Measurements from ENCODE around the gene PXYLP1. TPM values are rescaled to one million over a fixed set of nuclear protein-coding genes. Genes with fewer than 3 reads are reported as not detected.
"Not testable (repeated sequence)": the region's sequence is repeated elsewhere in the genome, so short reads cannot be mapped to it uniquely, and the experiment has no call there.

Gene PXYLP1
- total and polyA plus RNA-seq, 2 experiments from 2014 or later: 15.8 to 18.7 TPM

GRCh38 chr3:141203866-141204265 lies 27.8 kb upstream of the PXYLP1 start:
- WGBS, 2 experiments (ENCODE audit: low coverage in 1 of 2, low lambda C conversion rate in 2 of 2, missing lambda C conversion rate in 2 of 2): 43 to 53% methylated on average over 4 of the region's 4 CpGs
- H3K27ac ChIP-seq: no peak overlapping the region
- TF ChIP-seq EZH2phosphoT487 (IDR thresholded peaks at IDR 0.05; ENCODE audit: insufficient read depth, low read depth): no peak
- TF ChIP-seq EZH2 (IDR thresholded peaks at IDR 0.05; ENCODE audit: insufficient read depth, poor library complexity, severe bottlenecking): no peak

GRCh38 chr3:141204343-141204742 lies 27.3 kb upstream of the PXYLP1 start:
- H2AFZ ChIP-seq: no peak overlapping the region
- H3K4me1 ChIP-seq (ENCODE audit: insufficient read depth): no peaks in the 10 kb centered on the region
- WGBS, 2 experiments (ENCODE audit: low coverage in 1 of 2, low lambda C conversion rate in 2 of 2, missing lambda C conversion rate in 2 of 2): 75% methylated on average over 4 of the region's 4 CpGs
- in situ Hi-C loops (cut with MboI): no loop called here
- H3F3A ChIP-seq (ENCODE audit: insufficient read depth): no peaks in the 10 kb centered on the region
- H3K9ac ChIP-seq: no peak overlapping the region
- no peak for DNase-seq
- H3K36me3 ChIP-seq (ENCODE audit: low read depth): no peaks in the 10 kb centered on the region
- H3K4me3 ChIP-seq: no peak overlapping the region
- no peak overlapping the region for H3K4me2 ChIP-seq (ENCODE audit: unreplicated experiment)
- peaks cover 20% of the 10 kb centered on the region for H3K27me3 ChIP-seq (replicated peaks; ENCODE audit: insufficient read depth)
- no peak overlapping the region for H3K27ac ChIP-seq
- no peak for TF ChIP-seq EZH2phosphoT487 (IDR thresholded peaks at IDR 0.05; ENCODE audit: insufficient read depth, low read depth)
- no peak for TF ChIP-seq EZH2 (IDR thresholded peaks at IDR 0.05; ENCODE audit: insufficient read depth, poor library complexity, severe bottlenecking)
- H3K79me2 ChIP-seq (ENCODE audit: insufficient read depth): no peaks in the 10 kb centered on the region
- H3K9me3 ChIP-seq (ENCODE audit: low read depth): no peaks in the 10 kb centered on the region
- no peaks in the 10 kb centered on the region for H4K20me1 ChIP-seq (ENCODE audit: insufficient read depth)
- no peaks in the 10 kb centered on the region for H3K9me2 ChIP-seq (ENCODE audit: insufficient read depth)

More at GRCh38 chr3:141203866-141204265, 27.8 kb upstream of the PXYLP1 start:
- H3K4me1 ChIP-seq (ENCODE audit: insufficient read depth): no peaks in the 10 kb centered on the region
- no peak overlapping the region for H3K4me3 ChIP-seq
- H3K27me3 ChIP-seq (replicated peaks; ENCODE audit: insufficient read depth): peaks cover 25% of the 10 kb centered on the region
- no peaks in the 10 kb centered on the region for H3K79me2 ChIP-seq (ENCODE audit: insufficient read depth)
- no peaks in the 10 kb centered on the region for H3K9me2 ChIP-seq (ENCODE audit: insufficient read depth)
- no peak overlapping the region for H3K9ac ChIP-seq
- no peaks in the 10 kb centered on the region for H3K36me3 ChIP-seq (ENCODE audit: low read depth)
- no peaks in the 10 kb centered on the region for H3K9me3 ChIP-seq (ENCODE audit: low read depth)
- in situ Hi-C loops (cut with MboI): no loop called here
- no peak for DNase-seq
- no peak overlapping the region for H2AFZ ChIP-seq
- no peaks in the 10 kb centered on the region for H4K20me1 ChIP-seq (ENCODE audit: insufficient read depth)
- H3F3A ChIP-seq (ENCODE audit: insufficient read depth): no peaks in the 10 kb centered on the region
- no peak overlapping the region for H3K4me2 ChIP-seq (ENCODE audit: unreplicated experiment)

GRCh38 chr3:141211306-141211705 lies 20.3 kb upstream of the PXYLP1 start:
- H3K27me3 ChIP-seq (replicated peaks; ENCODE audit: insufficient read depth); H3K9ac ChIP-seq; H3K4me1 ChIP-seq (ENCODE audit: insufficient read depth); in situ Hi-C loops (cut with MboI); H3K9me2 ChIP-seq (ENCODE audit: insufficient read depth); H3K4me2 ChIP-seq (ENCODE audit: unreplicated experiment); H3K36me3 ChIP-seq (ENCODE audit: low read depth); H3K27ac ChIP-seq; H3K79me2 ChIP-seq (ENCODE audit: insufficient read depth); H3K9me3 ChIP-seq (ENCODE audit: low read depth); H2AFZ ChIP-seq; H3K4me3 ChIP-seq; H3F3A ChIP-seq (ENCODE audit: insufficient read depth); DNase-seq; H4K20me1 ChIP-seq (ENCODE audit: insufficient read depth): not testable (repeated sequence)
- WGBS, 2 experiments (ENCODE audit: low coverage in 1 of 2, low lambda C conversion rate in 2 of 2, missing lambda C conversion rate in 2 of 2): 10 to 16% methylated on average over 1 of the region's 1 CpG

GRCh38 chr3:141212101-141212500 lies 19.5 kb upstream of the PXYLP1 start:
- Histone ChIP-seq H4K20me1 (ENCODE audit: insufficient read depth) (no peaks in the 10 kb centered on the region), H3K9me2 (ENCODE audit: insufficient read depth) (no peaks in the 10 kb centered on the region), H3K4me2 (ENCODE audit: unreplicated experiment) (no peak overlapping the region), H3K4me1 (ENCODE audit: insufficient read depth) (no peaks in the 10 kb centered on the region), H3K9ac (no peak overlapping the region), H3F3A (ENCODE audit: insufficient read depth) (no peaks in the 10 kb centered on the region), H3K79me2 (ENCODE audit: insufficient read depth) (no peaks in the 10 kb centered on the region), H3K4me3 (no peak overlapping the region), H2AFZ (no peak overlapping the region), H3K9me3 (ENCODE audit: low read depth) (no peaks in the 10 kb centered on the region), H3K27me3 (replicated peaks; ENCODE audit: insufficient read depth) (no peaks in the 10 kb centered on the region), H3K27ac (no peak overlapping the region), H3K36me3 (ENCODE audit: low read depth) (no peaks in the 10 kb centered on the region)
- 59 to 60% methylated on average over 2 of the region's 2 CpGs for WGBS, 2 experiments (ENCODE audit: low coverage in 1 of 2, low lambda C conversion rate in 2 of 2, missing lambda C conversion rate in 2 of 2)
- in situ Hi-C loops (cut with MboI): no loop called here
- TF ChIP-seq EZH2phosphoT487 (IDR thresholded peaks at IDR 0.05; ENCODE audit: insufficient read depth, low read depth) (no peak), EZH2 (IDR thresholded peaks at IDR 0.05; ENCODE audit: insufficient read depth, poor library complexity, severe bottlenecking) (no peak)
- no peak for DNase-seq

GRCh38 chr3:141212555-141212954 lies 19.1 kb upstream of the PXYLP1 start:
- Histone ChIP-seq H3K79me2 (ENCODE audit: insufficient read depth) (no peaks in the 10 kb centered on the region), H3K4me3 (no peak overlapping the region), H3K4me1 (ENCODE audit: insufficient read depth) (no peaks in the 10 kb centered on the region), H3K9me3 (ENCODE audit: low read depth) (no peaks in the 10 kb centered on the region), H3K27me3 (replicated peaks; ENCODE audit: insufficient read depth) (no peaks in the 10 kb centered on the region), H2AFZ (no peak overlapping the region), H3K9ac (no peak overlapping the region), H3K9me2 (ENCODE audit: insufficient read depth) (no peaks in the 10 kb centered on the region), H3K4me2 (ENCODE audit: unreplicated experiment) (no peak overlapping the region), H4K20me1 (ENCODE audit: insufficient read depth) (no peaks in the 10 kb centered on the region), H3K27ac (no peak overlapping the region), H3K36me3 (ENCODE audit: low read depth) (no peaks in the 10 kb centered on the region), H3F3A (ENCODE audit: insufficient read depth) (no peaks in the 10 kb centered on the region)
- in situ Hi-C loops (cut with MboI): no loop called here
- TF ChIP-seq EZH2 (IDR thresholded peaks at IDR 0.05; ENCODE audit: insufficient read depth, poor library complexity, severe bottlenecking) (no peak), EZH2phosphoT487 (IDR thresholded peaks at IDR 0.05; ENCODE audit: insufficient read depth, low read depth) (no peak)
- DNase-seq: no peak

All from GM23248 (cell line).